Panc1 (cell line): ENCODE measurements around the gene ST8SIA5. TPM values are rescaled to one million over a fixed set of nuclear protein-coding genes. Genes with fewer than 3 reads are reported as not detected.

Experiments
- ATAC-seq: fragments of 200-7000 bp; cut with Tn5 transposase; 2 replicates; pipeline ENCODE4 v1.9.1; 2020; ENCODE audit warnings: mild to moderate bottlenecking, moderate library complexity
- BruUV-seq: library from RNA; stranded (reverse); fragments of 400-500 nt; replicated peaks from 2 replicates; lab custom pipeline; 2021; lab: Mats Ljungman, UMichigan
- CTCF ChIA-PET: fragments of 300-600 bp; sonication (Branson Sonifier 250); formaldehyde crosslinking; loops from one replicate; lab custom pipeline; 2022; ENCODE audit warnings: antibody characterized with exemption; lab: Charles Lee
- POLR2A ChIA-PET: fragments of 300-600 bp; sonication (Branson Sonifier 250); formaldehyde crosslinking; loops from one replicate; lab custom pipeline; 2022; ENCODE audit warnings: antibody characterized with exemption; lab: Charles Lee
- DNase-seq: peaks from one replicate; pipeline ENCODE4 v3.0.0-alpha.2; 2010; ENCODE audit warnings: low read depth, low spot score
- H3K27ac ChIP-seq: 2 replicates; pipeline ENCODE4 v1.5.1; 2011; ENCODE audit warnings: mild to moderate bottlenecking, low read length, inconsistent platforms
- H3K27me3 ChIP-seq: fragments of 200-500 bp; sonication (Bioruptor generic); 2 replicates; pipeline ENCODE4 v1.6.0; 2014; ENCODE audit warnings: low read length, inconsistent platforms; ENCODE audit not compliant: control insufficient read depth, insufficient read depth
- H3K36me3 ChIP-seq: fragments of 200-500 bp; sonication (Bioruptor generic); 2 replicates; pipeline ENCODE4 v1.5.1; 2014; ENCODE audit warnings: inconsistent platforms, mild to moderate bottlenecking, low read length, moderate library complexity; ENCODE audit not compliant: control insufficient read depth, insufficient read depth
- H3K4me1 ChIP-seq: 2 replicates; pipeline ENCODE4 v1.5.1; 2011; ENCODE audit warnings: inconsistent platforms, mild to moderate bottlenecking, low read length, moderate library complexity; ENCODE audit not compliant: control insufficient read depth, insufficient read depth
- H3K4me3 ChIP-seq, 2 experiments: 2 replicates each; pipeline ENCODE4 v1.5.1; 2011 to 2012; ENCODE audit warnings: low read depth in 2 of 2, low read length in 2 of 2, mild to moderate bottlenecking in 2 of 2, inconsistent platforms in 1 of 2, moderate library complexity in 1 of 2
- H3K9me3 ChIP-seq: fragments of 200-500 bp; sonication (Bioruptor generic); 2 replicates; pipeline ENCODE4 v1.5.1; 2014; ENCODE audit warnings: low read depth, mild to moderate bottlenecking, inconsistent platforms, low read length, moderate library complexity; ENCODE audit not compliant: control insufficient read depth, insufficient read depth
- POLR2AphosphoS5 ChIP-seq: IDR thresholded peaks from 2 replicates; pipeline ENCODE4 v1.6.1; 2012; ENCODE audit warnings: mild to moderate bottlenecking, low read depth, low read length, moderate library complexity
- SIN3A ChIP-seq: IDR thresholded peaks from 2 replicates; pipeline ENCODE4 v1.6.1; 2012; ENCODE audit warnings: low read depth, mild to moderate bottlenecking, low read length, moderate library complexity, borderline replicate concordance; ENCODE audit not compliant: insufficient read depth
- TCF7L2 ChIP-seq: IDR thresholded peaks from 2 replicates; pipeline ENCODE4 v1.6.1; 2011; ENCODE audit warnings: mild to moderate bottlenecking, low read depth, low read length, inconsistent platforms
- in situ Hi-C: cut with HindIII; loops from 2 replicates; pipeline ENCODE4 v1.10.0; 2016; ENCODE audit warnings: low sequenced_read_pairs, low pct_unique_long_range_greater_than_20kb
- intact Hi-C: fragments of 100-400 bp; cut with micrococcal nuclease; formaldehyde crosslinking; loops from one replicate; pipeline ENCODE4 v1.10.0; 2022; ENCODE audit not compliant: unreplicated experiment
- total RNA-seq: library from RNA; stranded (reverse); gene quantifications from one replicate; pipeline ENCODE4 v1.2.1, GENCODE V29; 2021; ENCODE audit not compliant: unreplicated experiment
- TF ChIP-seq, protein P1 (sequence below): fragments of 450-650 bp; IDR thresholded peaks from 2 replicates; pipeline ENCODE4 v1.5.1; 2017; ENCODE audit warnings: mild to moderate bottlenecking
- TF ChIP-seq, protein P2 (sequence below), 2 experiments: IDR thresholded peaks; 2 replicates each; pipeline ENCODE4 v1.6.1; 2011 to 2012; ENCODE audit warnings: low read depth in 2 of 2, control low read depth in 1 of 2, low read length in 1 of 2, mild to moderate bottlenecking in 1 of 2, moderate library complexity in 1 of 2; ENCODE audit not compliant: insufficient read depth in 1 of 2

The ST8SIA5 gene
- total RNA-seq, 1 experiment from 2014 or later: 0.15 TPM

DNA sequence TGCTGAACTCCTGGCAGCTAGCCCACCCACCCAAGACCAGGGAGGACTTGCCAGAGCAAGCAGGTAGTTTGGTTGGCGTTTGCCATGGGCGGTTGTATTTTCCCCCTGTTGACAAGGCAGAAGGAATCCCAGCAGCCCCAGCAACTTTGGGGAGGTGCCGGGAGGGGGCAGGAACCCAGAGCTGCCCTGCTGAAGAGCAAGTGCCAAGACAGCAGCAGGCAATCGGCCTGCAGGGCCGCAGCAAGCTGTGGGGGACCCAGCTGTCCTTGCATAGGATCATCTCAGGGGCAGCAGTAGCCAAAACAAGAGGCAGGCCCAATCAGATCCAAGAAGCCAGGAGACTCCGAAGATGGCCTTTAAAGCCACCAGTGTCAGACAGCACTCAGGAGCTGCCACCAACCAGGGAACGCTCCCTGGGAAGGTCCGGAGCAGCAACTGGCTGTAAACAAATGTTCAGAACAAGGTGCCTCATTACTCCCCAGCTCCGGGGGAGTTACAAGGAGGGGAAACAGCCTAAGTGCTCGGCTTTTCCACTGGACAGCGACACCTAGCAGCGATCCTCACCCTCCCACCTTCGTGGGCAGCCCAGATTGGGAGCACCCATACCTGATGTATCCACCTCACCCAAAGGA is 2.1 kb downstream of the ST8SIA5 start:
- in situ Hi-C loops: no loop called here
- intact Hi-C loops: no loop called here
- no peak for ATAC-seq
- Histone ChIP-seq H3K27me3 (no peaks in the 10 kb centered on the region), H3K4me3 (no peak overlapping the region), H3K4me1 (no peaks in the 10 kb centered on the region), H3K9me3 (no peaks in the 10 kb centered on the region), H3K36me3 (no peaks in the 10 kb centered on the region), H3K27ac (no peak overlapping the region)
- no peak for DNase-seq
- ChIA-PET POLR2A (no interaction called here), CTCF (no interaction called here)
- no TSS peak for BruUV-seq
- TF ChIP-seq, protein P1, sequence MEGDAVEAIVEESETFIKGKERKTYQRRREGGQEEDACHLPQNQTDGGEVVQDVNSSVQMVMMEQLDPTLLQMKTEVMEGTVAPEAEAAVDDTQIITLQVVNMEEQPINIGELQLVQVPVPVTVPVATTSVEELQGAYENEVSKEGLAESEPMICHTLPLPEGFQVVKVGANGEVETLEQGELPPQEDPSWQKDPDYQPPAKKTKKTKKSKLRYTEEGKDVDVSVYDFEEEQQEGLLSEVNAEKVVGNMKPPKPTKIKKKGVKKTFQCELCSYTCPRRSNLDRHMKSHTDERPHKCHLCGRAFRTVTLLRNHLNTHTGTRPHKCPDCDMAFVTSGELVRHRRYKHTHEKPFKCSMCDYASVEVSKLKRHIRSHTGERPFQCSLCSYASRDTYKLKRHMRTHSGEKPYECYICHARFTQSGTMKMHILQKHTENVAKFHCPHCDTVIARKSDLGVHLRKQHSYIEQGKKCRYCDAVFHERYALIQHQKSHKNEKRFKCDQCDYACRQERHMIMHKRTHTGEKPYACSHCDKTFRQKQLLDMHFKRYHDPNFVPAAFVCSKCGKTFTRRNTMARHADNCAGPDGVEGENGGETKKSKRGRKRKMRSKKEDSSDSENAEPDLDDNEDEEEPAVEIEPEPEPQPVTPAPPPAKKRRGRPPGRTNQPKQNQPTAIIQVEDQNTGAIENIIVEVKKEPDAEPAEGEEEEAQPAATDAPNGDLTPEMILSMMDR: no peak
- no peak for TF ChIP-seq SIN3A
- TF ChIP-seq TCF7L2: no peak
- TF ChIP-seq, protein P2, sequence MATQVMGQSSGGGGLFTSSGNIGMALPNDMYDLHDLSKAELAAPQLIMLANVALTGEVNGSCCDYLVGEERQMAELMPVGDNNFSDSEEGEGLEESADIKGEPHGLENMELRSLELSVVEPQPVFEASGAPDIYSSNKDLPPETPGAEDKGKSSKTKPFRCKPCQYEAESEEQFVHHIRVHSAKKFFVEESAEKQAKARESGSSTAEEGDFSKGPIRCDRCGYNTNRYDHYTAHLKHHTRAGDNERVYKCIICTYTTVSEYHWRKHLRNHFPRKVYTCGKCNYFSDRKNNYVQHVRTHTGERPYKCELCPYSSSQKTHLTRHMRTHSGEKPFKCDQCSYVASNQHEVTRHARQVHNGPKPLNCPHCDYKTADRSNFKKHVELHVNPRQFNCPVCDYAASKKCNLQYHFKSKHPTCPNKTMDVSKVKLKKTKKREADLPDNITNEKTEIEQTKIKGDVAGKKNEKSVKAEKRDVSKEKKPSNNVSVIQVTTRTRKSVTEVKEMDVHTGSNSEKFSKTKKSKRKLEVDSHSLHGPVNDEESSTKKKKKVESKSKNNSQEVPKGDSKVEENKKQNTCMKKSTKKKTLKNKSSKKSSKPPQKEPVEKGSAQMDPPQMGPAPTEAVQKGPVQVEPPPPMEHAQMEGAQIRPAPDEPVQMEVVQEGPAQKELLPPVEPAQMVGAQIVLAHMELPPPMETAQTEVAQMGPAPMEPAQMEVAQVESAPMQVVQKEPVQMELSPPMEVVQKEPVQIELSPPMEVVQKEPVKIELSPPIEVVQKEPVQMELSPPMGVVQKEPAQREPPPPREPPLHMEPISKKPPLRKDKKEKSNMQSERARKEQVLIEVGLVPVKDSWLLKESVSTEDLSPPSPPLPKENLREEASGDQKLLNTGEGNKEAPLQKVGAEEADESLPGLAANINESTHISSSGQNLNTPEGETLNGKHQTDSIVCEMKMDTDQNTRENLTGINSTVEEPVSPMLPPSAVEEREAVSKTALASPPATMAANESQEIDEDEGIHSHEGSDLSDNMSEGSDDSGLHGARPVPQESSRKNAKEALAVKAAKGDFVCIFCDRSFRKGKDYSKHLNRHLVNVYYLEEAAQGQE (IDR thresholded peaks at IDR 0.05; ENCODE audit: insufficient read depth in 1 of 2, low read depth in 2 of 2, low read length in 1 of 2): no peak
- no peak for TF ChIP-seq POLR2AphosphoS5

DNA sequence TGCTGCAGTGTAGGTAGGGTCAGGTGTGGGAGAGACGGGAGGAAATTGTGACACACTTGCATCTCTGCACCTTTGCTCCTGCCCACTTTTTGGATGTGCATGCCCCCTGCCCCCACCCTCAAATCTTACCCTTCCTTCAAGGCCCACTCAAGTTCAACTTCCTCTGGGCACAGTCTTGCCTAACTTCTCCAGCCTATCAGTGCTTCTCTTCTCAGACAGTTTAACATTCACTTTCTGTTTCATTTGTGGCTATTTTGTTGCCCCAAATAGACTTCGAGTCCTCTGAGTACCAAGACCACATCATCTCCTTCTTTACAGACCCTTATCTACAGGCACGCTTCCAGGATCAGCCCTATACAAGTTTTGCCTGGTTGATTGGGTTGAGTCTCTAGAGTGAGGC is 2.7 kb downstream of the ST8SIA5 start:
- DNase-seq: no peak

More for the DNA sequence above, 2.7 kb downstream of the ST8SIA5 start:
- POLR2A ChIA-PET: no interaction called here
- in situ Hi-C loops: no loop called here
- CTCF ChIA-PET: no interaction called here
- Histone ChIP-seq H3K4me1 (no peaks in the 10 kb centered on the region), H3K9me3 (no peaks in the 10 kb centered on the region), H3K36me3 (no peaks in the 10 kb centered on the region), H3K4me3 (no peak overlapping the region), H3K27ac (no peak overlapping the region), H3K27me3 (no peaks in the 10 kb centered on the region)
- intact Hi-C loops: no loop called here
- BruUV-seq: no TSS peak
- TF ChIP-seq, protein P2 (IDR thresholded peaks at IDR 0.05; ENCODE audit: insufficient read depth in 1 of 2, low read depth in 2 of 2, low read length in 1 of 2): no peak
- TF ChIP-seq, protein P1: no peak
- TF ChIP-seq TCF7L2 (no peak), POLR2AphosphoS5 (no peak), SIN3A (no peak)
- ATAC-seq: no peak
